HepG2 (cell line): Measurements from ENCODE around the gene PPP2R5D. TPM values are rescaled to one million over a fixed set of nuclear protein-coding genes. Genes with fewer than 3 reads are reported as not detected.

Experiments
- MTF2 ChIP-seq: sonication (generic); formaldehyde crosslinking; IDR thresholded peaks from 2 replicates; pipeline ENCODE4 v1.5.0; 2020; ENCODE audit warnings: missing genetic modification reagents, borderline replicate concordance
- NPAS2 ChIP-seq: sonication (generic); formaldehyde crosslinking; IDR thresholded peaks from 2 replicates; pipeline ENCODE4 v1.8.0; 2022; ENCODE audit warnings: mild to moderate bottlenecking, missing genetic modification reagents, borderline replicate concordance
- ONECUT2 ChIP-seq: sonication (generic); formaldehyde crosslinking; IDR thresholded peaks from 2 replicates; pipeline ENCODE4 v1.4.0; 2020; ENCODE audit warnings: missing genetic modification reagents
- STAG1 ChIP-seq: sonication (generic); formaldehyde crosslinking; IDR thresholded peaks from 2 replicates; pipeline ENCODE4 v1.4.0; 2020; ENCODE audit warnings: missing genetic modification reagents
- TEAD2 ChIP-seq: sonication (generic); formaldehyde crosslinking; IDR thresholded peaks from 2 replicates; pipeline ENCODE4 v1.9.0; 2021; ENCODE audit warnings: missing genetic modification reagents
- U2AF2 ChIP-seq: fragments of 200-400 bp; formaldehyde crosslinking; IDR thresholded peaks from 2 replicates; pipeline ENCODE4 v1.6.1; 2017; ENCODE audit warnings: low read depth, mild to moderate bottlenecking, low read length
- ZFAT ChIP-seq: sonication (generic); formaldehyde crosslinking; conservative IDR thresholded peaks from 2 replicates; pipeline ENCODE4 v1.8.1; 2023; ENCODE audit warnings: missing genetic modification reagents, inconsistent platforms
- ZFP82 ChIP-seq: sonication (generic); formaldehyde crosslinking; IDR thresholded peaks from 2 replicates; pipeline ENCODE4 v1.5.1; 2020; ENCODE audit warnings: mild to moderate bottlenecking, missing genetic modification reagents, borderline replicate concordance
- ZFP90 ChIP-seq: sonication (generic); formaldehyde crosslinking; IDR thresholded peaks from 2 replicates; pipeline ENCODE4 v1.8.0; 2022; ENCODE audit warnings: missing genetic modification reagents, mild to moderate bottlenecking, inconsistent platforms, borderline replicate concordance
- ZNF225 ChIP-seq: sonication (generic); formaldehyde crosslinking; IDR thresholded peaks from 2 replicates; pipeline ENCODE4 v1.4.0; 2020; ENCODE audit warnings: mild to moderate bottlenecking, missing genetic modification reagents
- ZNF235 ChIP-seq: sonication (generic); formaldehyde crosslinking; IDR thresholded peaks from 2 replicates; pipeline ENCODE4 v1.8.1; 2023; ENCODE audit warnings: mild to moderate bottlenecking, missing genetic modification reagents, borderline replicate concordance
- ZNF256 ChIP-seq: sonication (generic); formaldehyde crosslinking; conservative IDR thresholded peaks from 2 replicates; pipeline ENCODE4 v1.4.0; 2020; ENCODE audit warnings: missing genetic modification reagents
- ZNF34 ChIP-seq: sonication (generic); formaldehyde crosslinking; IDR thresholded peaks from 2 replicates; pipeline ENCODE4 v1.4.0; 2020; ENCODE audit warnings: mild to moderate bottlenecking, missing genetic modification reagents, borderline replicate concordance
- polyA plus RNA-seq, 8 experiments: library from polyadenylated mRNA; depleted of rRNA in 3 of 8; stranded (reverse) in 7 of 8; unstranded in 1 of 8; fragments of >200 nt; fragmentation: Illumina TruSeq in 4 of 8; extraction: Trizol in 4 of 8; gene quantifications; 2 replicates each; pipeline versions ENCODE4 v1.2.1 to v1.2.3, GENCODE V29; 2011 to 2016; ENCODE audit warnings: low read depth in 4 of 8, missing spikeins in 1 of 8, mixed read lengths in 1 of 8; ENCODE audit not compliant: insufficient read depth in 1 of 8
- total RNA-seq, 5 experiments: library from RNA; depleted of rRNA; stranded (reverse); fragments of >200 nt; fragmentation: Illumina TruSeq; extraction: Trizol; gene quantifications; 2 replicates each; pipeline ENCODE4 v1.2.3, GENCODE V29; 2016; ENCODE audit warnings: low read depth in 1 of 5
- TF ChIP-seq, protein P1 (sequence below), 2 experiments: IDR thresholded peaks; 2 replicates each; pipeline ENCODE4 v1.6.1; 2011 to 2012; ENCODE audit warnings: low read length in 2 of 2, borderline replicate concordance in 1 of 2, low read depth in 1 of 2, mild to moderate bottlenecking in 1 of 2, moderate library complexity in 1 of 2
- TF ChIP-seq, protein P2 (sequence below): IDR thresholded peaks from 2 replicates; pipeline ENCODE4 v1.6.1; 2016
- TF ChIP-seq, protein P3 (sequence below): sonication (generic); formaldehyde crosslinking; IDR thresholded peaks from 2 replicates; pipeline ENCODE4 v1.4.0; 2020; ENCODE audit warnings: missing genetic modification reagents
- TF ChIP-seq, protein P4 (sequence below), 2 experiments: sonication (generic) in 1 of 2; formaldehyde crosslinking in 1 of 2; IDR thresholded peaks; 2 replicates each; pipeline versions ENCODE4 v1.5.1 to v1.6.1; 2011 to 2020; ENCODE audit warnings: borderline replicate concordance in 1 of 2, low read depth in 1 of 2, low read length in 1 of 2, mild to moderate bottlenecking in 1 of 2, missing genetic modification reagents in 1 of 2, moderate library complexity in 1 of 2
- TF ChIP-seq, protein P5 (sequence below): sonication (generic); formaldehyde crosslinking; IDR thresholded peaks from 2 replicates; pipeline ENCODE4 v1.5.0; 2020; ENCODE audit warnings: mild to moderate bottlenecking, missing genetic modification reagents, moderate library complexity

The PPP2R5D gene
- total and polyA plus RNA-seq, 2 of the 13 experiments (the other 11 are each of a cell fraction or from before 2014, with no cell fraction given), result 53.7 to 60.4 TPM

DNA sequence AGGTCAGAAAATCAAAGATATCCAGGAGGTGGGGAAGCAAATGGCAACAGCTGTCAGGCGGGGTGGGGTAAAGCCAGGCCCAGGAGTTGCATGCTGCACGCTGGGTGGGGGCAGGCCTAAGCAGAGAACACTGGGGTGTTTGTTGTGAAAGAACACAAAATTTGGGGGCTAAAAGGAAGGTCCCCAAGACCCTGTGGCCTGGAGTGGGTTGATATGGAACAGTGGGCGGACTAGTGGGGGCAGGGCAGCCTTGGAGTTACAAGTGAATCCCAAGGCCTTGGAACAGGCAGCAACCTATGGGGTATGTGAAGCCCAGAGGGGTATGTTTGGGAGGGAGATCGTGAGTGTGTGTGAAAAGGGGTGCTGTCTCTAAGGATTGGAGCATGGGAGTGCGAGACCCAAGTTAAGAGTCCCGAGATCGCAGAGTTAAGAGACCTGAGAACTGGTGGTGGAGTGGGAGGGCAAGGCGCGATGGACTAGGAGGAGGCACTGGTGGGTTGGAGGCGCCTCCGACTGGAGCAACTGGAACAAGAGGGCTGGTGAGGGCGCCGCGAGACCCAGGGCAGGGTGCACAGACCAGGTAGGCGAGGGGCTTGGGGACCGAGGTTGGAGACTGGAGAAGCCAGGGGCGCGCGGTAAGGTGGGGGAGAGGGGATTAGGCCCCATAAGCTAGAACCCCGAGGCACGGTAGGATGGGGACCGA, 68.6 kb downstream of the PPP2R5D start (continued):
- TF ChIP-seq, protein P1, sequence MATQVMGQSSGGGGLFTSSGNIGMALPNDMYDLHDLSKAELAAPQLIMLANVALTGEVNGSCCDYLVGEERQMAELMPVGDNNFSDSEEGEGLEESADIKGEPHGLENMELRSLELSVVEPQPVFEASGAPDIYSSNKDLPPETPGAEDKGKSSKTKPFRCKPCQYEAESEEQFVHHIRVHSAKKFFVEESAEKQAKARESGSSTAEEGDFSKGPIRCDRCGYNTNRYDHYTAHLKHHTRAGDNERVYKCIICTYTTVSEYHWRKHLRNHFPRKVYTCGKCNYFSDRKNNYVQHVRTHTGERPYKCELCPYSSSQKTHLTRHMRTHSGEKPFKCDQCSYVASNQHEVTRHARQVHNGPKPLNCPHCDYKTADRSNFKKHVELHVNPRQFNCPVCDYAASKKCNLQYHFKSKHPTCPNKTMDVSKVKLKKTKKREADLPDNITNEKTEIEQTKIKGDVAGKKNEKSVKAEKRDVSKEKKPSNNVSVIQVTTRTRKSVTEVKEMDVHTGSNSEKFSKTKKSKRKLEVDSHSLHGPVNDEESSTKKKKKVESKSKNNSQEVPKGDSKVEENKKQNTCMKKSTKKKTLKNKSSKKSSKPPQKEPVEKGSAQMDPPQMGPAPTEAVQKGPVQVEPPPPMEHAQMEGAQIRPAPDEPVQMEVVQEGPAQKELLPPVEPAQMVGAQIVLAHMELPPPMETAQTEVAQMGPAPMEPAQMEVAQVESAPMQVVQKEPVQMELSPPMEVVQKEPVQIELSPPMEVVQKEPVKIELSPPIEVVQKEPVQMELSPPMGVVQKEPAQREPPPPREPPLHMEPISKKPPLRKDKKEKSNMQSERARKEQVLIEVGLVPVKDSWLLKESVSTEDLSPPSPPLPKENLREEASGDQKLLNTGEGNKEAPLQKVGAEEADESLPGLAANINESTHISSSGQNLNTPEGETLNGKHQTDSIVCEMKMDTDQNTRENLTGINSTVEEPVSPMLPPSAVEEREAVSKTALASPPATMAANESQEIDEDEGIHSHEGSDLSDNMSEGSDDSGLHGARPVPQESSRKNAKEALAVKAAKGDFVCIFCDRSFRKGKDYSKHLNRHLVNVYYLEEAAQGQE (IDR thresholded peaks at IDR 0.05; ENCODE audit: borderline replicate concordance in 1 of 2, low read depth in 1 of 2, low read length in 2 of 2), result no peak
- TF ChIP-seq, protein P2, sequence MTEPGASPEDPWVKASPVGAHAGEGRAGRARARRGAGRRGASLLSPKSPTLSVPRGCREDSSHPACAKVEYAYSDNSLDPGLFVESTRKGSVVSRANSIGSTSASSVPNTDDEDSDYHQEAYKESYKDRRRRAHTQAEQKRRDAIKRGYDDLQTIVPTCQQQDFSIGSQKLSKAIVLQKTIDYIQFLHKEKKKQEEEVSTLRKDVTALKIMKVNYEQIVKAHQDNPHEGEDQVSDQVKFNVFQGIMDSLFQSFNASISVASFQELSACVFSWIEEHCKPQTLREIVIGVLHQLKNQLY (CRISPR knock-in tag), result no peak
- TF ChIP-seq ZNF34 (no peak), ZNF256 (CRISPR knock-in tag) (no peak; the same call in 1 of the 2 replicates), ZNF225 (CRISPR knock-in tag) (no peak), ZNF235 (CRISPR knock-in tag) (peak; percentile 8; the same call in 1 of the 2 replicates), MTF2 (CRISPR knock-in tag) (0 out of 2 replicates have a peak, but pooled peaks have one; percentile 72), U2AF2 (no peak), ZFAT (CRISPR knock-in tag) (no peak), STAG1 (CRISPR knock-in tag) (peak; percentile 3; the same call in 1 of the 2 replicates), NPAS2 (no peak), TEAD2 (0 out of 2 replicates have a peak, but pooled peaks have one; percentile 32), ONECUT2 (CRISPR knock-in tag) (0 out of 2 replicates have a peak, but pooled peaks have one; percentile 16), ZFP82 (CRISPR knock-in tag) (peak; percentile 89; the same call in 1 of the 2 replicates), ZFP90 (CRISPR knock-in tag) (0 out of 2 replicates have a peak, but pooled peaks have one; percentile 30)
- TF ChIP-seq, protein P3, sequence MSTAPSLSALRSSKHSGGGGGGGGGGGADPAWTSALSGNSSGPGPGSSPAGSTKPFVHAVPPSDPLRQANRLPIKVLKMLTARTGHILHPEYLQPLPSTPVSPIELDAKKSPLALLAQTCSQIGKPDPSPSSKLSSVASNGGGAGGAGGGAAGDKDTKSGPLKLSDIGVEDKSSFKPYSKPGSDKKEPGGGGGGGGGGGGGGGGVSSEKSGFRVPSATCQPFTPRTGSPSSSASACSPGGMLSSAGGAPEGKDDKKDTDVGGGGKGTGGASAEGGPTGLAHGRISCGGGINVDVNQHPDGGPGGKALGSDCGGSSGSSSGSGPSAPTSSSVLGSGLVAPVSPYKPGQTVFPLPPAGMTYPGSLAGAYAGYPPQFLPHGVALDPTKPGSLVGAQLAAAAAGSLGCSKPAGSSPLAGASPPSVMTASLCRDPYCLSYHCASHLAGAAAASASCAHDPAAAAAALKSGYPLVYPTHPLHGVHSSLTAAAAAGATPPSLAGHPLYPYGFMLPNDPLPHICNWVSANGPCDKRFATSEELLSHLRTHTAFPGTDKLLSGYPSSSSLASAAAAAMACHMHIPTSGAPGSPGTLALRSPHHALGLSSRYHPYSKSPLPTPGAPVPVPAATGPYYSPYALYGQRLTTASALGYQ (CRISPR knock-in tag), result no peak
- TF ChIP-seq, protein P4, sequence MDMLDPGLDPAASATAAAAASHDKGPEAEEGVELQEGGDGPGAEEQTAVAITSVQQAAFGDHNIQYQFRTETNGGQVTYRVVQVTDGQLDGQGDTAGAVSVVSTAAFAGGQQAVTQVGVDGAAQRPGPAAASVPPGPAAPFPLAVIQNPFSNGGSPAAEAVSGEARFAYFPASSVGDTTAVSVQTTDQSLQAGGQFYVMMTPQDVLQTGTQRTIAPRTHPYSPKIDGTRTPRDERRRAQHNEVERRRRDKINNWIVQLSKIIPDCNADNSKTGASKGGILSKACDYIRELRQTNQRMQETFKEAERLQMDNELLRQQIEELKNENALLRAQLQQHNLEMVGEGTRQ (IDR thresholded peaks at IDR 0.05; ENCODE audit: low read depth, low read length), result no peak
- TF ChIP-seq, protein P4 (CRISPR knock-in tag; IDR thresholded peaks at IDR 0.05; ENCODE audit: borderline replicate concordance), result no peak
- TF ChIP-seq, protein P5, sequence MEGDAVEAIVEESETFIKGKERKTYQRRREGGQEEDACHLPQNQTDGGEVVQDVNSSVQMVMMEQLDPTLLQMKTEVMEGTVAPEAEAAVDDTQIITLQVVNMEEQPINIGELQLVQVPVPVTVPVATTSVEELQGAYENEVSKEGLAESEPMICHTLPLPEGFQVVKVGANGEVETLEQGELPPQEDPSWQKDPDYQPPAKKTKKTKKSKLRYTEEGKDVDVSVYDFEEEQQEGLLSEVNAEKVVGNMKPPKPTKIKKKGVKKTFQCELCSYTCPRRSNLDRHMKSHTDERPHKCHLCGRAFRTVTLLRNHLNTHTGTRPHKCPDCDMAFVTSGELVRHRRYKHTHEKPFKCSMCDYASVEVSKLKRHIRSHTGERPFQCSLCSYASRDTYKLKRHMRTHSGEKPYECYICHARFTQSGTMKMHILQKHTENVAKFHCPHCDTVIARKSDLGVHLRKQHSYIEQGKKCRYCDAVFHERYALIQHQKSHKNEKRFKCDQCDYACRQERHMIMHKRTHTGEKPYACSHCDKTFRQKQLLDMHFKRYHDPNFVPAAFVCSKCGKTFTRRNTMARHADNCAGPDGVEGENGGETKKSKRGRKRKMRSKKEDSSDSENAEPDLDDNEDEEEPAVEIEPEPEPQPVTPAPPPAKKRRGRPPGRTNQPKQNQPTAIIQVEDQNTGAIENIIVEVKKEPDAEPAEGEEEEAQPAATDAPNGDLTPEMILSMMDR (CRISPR knock-in tag), result peak; percentile 5; the same call in 1 of the 2 replicates
